ENCODE results near the gene VPS4A. TPM values are rescaled to one million over a fixed set of nuclear protein-coding genes. Genes with fewer than 3 reads are reported as not detected.

VPS4A gene
- total and polyA plus RNA-seq, 12 donors, result 24.2 to 44.6 (median 28.1) TPM

DNA sequence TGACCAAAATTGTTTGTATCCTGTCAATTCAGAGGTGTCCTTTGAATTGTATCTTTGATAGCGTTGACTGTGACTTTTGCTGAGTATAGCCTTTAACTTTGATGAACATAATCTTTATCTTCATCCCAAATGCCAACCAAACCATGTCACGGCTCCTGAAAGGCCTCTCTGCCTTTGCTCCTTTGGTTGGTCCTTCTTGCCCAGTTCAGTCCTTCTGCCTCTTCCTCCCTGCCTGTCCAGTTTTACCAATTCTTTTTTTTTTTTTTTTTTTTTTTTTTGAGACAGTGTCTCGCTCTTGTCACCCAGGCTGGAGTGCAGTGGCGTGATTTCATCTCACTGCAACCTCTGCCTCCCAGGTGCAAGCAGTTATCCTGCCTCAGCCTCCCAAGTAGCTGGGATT, 12.9 kb upstream of the VPS4A start:
- Histone ChIP-seq H3K9me3 (no peaks in the 10 kb centered on the region), H3K4me3 (no peak overlapping the region), H3K27ac (no peak overlapping the region), H3K27me3 (no peaks in the 10 kb centered on the region), H3K4me1 (peaks cover 0 to 10% (median 0%) of the 10 kb centered on the region in 9 donors), H3K36me3 (peaks cover 0 to 55% (median 12%) of the 10 kb centered on the region in 9 donors)
- TF ChIP-seq CTCF (IDR thresholded peaks at IDR 0.05), result no peak
- ATAC-seq, result no peak
- WGBS, 2 donors, result 97 to 98% methylated on average over 4 of the region's 4 CpGs
- intact Hi-C loops (cut with DNase I), result no loop called here
- DNase-seq, result no peak

GRCh38 chr16:69301187-69301586, 10.0 kb upstream of the VPS4A start:
- no peak for TF ChIP-seq CTCF (IDR thresholded peaks at IDR 0.05)
- peaks cover 0 to 10% (median 0%) of the 10 kb centered on the region in 9 donors for H3K4me1 ChIP-seq
- peak overlapping the region in 1 of 10 donors; percentile 34 for H3K27ac ChIP-seq
- ATAC-seq, result no peak
- no peak overlapping the region for H3K4me3 ChIP-seq
- 61 to 69% methylated on average over 1 of the region's 1 CpG for WGBS, 2 donors
- DNase-seq, result no peak
- intact Hi-C loops (cut with DNase I), result loop anchor here in 1 of 10 donors (2.0 kb wide), 1 partner anchor 40 kb away; no protein-coding TSS in a partner anchor
- H3K27me3 ChIP-seq, result no peaks in the 10 kb centered on the region
- no peaks in the 10 kb centered on the region for H3K9me3 ChIP-seq
- H3K36me3 ChIP-seq, result peaks cover 0 to 62% (median 12%) of the 10 kb centered on the region in 9 donors

GRCh38 chr16:69301861-69302260, 9.3 kb upstream of the VPS4A start:
- ATAC-seq, result no peak

DNA sequence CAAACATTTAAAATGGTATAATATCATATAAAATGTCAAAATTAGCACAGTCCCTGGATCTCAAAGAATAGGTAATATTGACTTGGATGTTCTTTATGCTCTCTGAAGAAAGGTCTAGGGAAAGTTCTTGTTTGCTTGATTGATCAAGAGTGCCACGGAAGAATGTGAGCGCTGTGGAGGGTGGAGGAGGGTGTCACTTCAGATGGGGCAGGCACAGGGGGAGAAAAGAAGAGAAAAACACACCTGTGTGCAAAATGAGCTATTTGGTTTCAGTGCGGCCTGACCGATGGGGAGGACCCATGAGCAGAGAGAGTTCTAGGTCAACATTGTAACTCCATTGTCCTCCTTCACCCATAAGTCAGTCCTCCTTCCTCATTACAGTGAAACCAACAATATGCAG, 8.8 kb upstream of the VPS4A start:
- WGBS, 2 donors, result 96 to 100% methylated on average over 4 of the region's 4 CpGs
- DNase-seq (no peak), ATAC-seq (no peak)
- no peak overlapping the region for H3K27ac ChIP-seq
- H3K4me1 ChIP-seq, result peaks cover 0 to 10% (median 0%) of the 10 kb centered on the region in 9 donors
- peaks cover 0 to 57% (median 12%) of the 10 kb centered on the region in 9 donors for H3K36me3 ChIP-seq
- H3K9me3 ChIP-seq, result no peaks in the 10 kb centered on the region
- intact Hi-C loops (cut with DNase I), result no loop called here
- H3K4me3 ChIP-seq, result no peak overlapping the region
- TF ChIP-seq CTCF (IDR thresholded peaks at IDR 0.05), result no peak
- H3K27me3 ChIP-seq, result no peaks in the 10 kb centered on the region

More at GRCh38 chr16:69301861-69302260, 9.3 kb upstream of the VPS4A start:
- Histone ChIP-seq H3K4me3 (no peak overlapping the region), H3K4me1 (peaks cover 0 to 10% (median 0%) of the 10 kb centered on the region in 9 donors), H3K36me3 (peaks cover 0 to 57% (median 12%) of the 10 kb centered on the region in 9 donors), H3K9me3 (no peaks in the 10 kb centered on the region), H3K27me3 (no peaks in the 10 kb centered on the region), H3K27ac (peak overlapping the region in 1 of 10 donors; percentile 34)
- intact Hi-C loops (cut with DNase I), result loop anchor here in 1 of 10 donors (2.0 kb wide), 1 partner anchor 41 kb away; no protein-coding TSS in a partner anchor
- DNase-seq, result no peak
- no peak for TF ChIP-seq CTCF (IDR thresholded peaks at IDR 0.05)
- 85 to 86% methylated on average over 4 of the region's 4 CpGs for WGBS, 2 donors
